Astrocyte of the cerebellum (primary cell): ENCODE results near the gene ARHGEF11.

Experiments
- DNase-seq: peaks from one replicate; pipeline ENCODE4 v3.0.0-alpha.2; 2011; ENCODE audit warnings: low read depth
- H3K4me3 ChIP-seq: 2 replicates; pipeline ENCODE4 v1.5.1; 2011; ENCODE audit warnings: mild to moderate bottlenecking, low read depth, low read length, moderate library complexity
- in situ Hi-C: cut with HindIII; loops from 2 replicates; pipeline ENCODE4 v1.10.0; 2017; ENCODE audit warnings: low sequenced_read_pairs
- TF ChIP-seq, protein P1 (sequence below): IDR thresholded peaks from 2 replicates; pipeline ENCODE4 v1.5.1; 2012; ENCODE audit warnings: low read length, low read depth, moderate library complexity, mild to moderate bottlenecking; ENCODE audit errors: missing control alignments

ARHGEF11 gene

DNA sequence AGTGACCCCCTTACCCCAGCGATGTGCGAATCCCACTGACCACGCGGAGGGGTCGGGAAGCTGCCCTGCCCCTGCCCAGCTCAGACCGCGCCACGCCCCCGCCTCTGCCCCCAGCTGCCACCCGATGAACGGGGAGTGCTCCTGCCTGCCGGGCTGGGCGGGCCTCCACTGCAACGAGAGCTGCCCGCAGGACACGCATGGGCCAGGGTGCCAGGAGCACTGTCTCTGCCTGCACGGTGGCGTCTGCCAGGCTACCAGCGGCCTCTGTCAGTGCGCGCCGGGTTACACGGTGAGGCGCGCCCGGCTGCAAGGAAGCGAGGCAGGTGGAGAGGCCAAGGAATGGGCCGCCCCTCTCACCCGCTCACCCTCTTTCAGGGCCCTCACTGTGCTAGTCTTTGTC, 137.0 kb downstream of the ARHGEF11 start:
- H3K4me3 ChIP-seq, result no peak overlapping the region
- TF ChIP-seq, protein P1, sequence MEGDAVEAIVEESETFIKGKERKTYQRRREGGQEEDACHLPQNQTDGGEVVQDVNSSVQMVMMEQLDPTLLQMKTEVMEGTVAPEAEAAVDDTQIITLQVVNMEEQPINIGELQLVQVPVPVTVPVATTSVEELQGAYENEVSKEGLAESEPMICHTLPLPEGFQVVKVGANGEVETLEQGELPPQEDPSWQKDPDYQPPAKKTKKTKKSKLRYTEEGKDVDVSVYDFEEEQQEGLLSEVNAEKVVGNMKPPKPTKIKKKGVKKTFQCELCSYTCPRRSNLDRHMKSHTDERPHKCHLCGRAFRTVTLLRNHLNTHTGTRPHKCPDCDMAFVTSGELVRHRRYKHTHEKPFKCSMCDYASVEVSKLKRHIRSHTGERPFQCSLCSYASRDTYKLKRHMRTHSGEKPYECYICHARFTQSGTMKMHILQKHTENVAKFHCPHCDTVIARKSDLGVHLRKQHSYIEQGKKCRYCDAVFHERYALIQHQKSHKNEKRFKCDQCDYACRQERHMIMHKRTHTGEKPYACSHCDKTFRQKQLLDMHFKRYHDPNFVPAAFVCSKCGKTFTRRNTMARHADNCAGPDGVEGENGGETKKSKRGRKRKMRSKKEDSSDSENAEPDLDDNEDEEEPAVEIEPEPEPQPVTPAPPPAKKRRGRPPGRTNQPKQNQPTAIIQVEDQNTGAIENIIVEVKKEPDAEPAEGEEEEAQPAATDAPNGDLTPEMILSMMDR, result no peak
- in situ Hi-C loops, result no loop called here
- DNase-seq, result no peak

DNA sequence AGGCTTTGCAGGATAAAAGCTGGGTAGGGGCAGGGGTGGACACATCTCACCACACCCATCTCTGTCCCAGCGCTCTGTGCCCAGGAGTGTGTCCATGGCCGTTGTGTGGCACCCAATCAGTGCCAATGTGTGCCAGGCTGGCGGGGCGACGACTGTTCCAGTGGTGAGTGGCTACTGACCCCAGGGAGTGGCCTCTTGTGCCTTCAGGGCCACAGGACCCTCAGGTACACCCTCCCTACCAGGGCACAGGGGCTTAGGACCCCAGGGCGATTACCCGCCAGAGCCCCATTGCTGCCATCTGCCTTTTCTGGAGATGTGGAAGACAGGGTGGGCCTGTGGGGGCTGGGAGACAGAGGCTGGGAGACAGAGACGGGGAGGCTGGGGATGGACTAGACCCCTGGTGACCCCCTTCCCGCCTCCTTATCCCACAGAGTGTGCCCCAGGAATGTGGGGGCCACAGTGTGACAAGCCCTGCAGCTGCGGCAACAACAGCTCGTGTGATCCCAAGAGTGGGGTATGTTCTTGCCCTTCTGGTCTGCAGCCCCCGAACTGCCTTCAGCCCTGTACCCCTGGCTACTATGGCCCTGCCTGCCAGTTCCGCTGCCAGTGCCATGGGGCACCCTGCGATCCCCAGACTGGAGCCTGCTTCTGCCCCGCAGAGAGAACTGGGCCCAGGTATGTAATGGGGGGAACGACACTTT, 139.2 kb downstream of the ARHGEF11 start:
- in situ Hi-C loops, result no loop called here
- no peak overlapping the region for H3K4me3 ChIP-seq
- DNase-seq, result no peak
- TF ChIP-seq, protein P1, result no peak

DNA sequence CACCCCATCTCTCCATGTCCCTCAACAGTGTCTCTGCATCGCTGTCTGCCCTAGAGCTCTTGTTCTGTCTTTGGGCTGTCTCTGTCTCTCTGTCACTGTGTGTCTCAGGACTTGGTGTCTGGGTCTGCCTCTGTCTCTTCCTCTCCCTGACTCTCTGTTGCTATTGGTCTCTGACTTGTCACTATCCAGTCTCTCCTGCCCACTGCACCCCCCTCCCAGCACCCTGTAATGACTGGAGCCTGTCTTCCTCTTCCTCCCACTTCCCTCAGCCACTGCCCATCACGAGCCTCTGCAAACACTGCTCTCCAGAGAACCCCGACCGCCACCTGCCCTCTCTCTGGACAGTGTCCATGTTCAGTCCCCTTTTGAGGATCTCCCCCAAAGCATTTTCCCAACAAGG, 139.9 kb downstream of the ARHGEF11 start:
- in situ Hi-C loops, result no loop called here

DNA sequence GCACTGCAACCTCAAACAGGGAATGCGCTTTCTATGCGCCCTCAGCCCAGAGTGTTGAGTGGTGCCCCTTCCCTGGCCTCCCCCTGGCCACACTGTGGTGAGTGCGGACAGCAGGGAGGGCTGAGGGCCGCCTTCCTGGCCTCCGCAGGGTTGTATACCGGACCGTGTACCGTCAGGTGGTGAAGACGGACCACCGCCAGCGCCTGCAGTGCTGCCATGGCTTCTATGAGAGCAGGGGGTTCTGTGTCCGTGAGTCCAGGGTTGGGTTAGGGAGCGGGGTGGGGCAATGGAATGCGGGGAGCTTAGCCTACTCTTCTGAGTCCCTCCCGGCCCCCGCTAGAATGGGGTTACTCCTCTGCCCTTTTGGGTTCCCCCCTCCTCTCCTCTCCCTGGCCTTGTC, 140.4 kb downstream of the ARHGEF11 start:
- no peak overlapping the region for H3K4me3 ChIP-seq
- in situ Hi-C loops, result no loop called here
- no peak for DNase-seq
- TF ChIP-seq, protein P1, result no peak

More for the DNA sequence above, 139.9 kb downstream of the ARHGEF11 start:
- H3K4me3 ChIP-seq, result no peak overlapping the region
- no peak for DNase-seq
- TF ChIP-seq, protein P1, result no peak

DNA sequence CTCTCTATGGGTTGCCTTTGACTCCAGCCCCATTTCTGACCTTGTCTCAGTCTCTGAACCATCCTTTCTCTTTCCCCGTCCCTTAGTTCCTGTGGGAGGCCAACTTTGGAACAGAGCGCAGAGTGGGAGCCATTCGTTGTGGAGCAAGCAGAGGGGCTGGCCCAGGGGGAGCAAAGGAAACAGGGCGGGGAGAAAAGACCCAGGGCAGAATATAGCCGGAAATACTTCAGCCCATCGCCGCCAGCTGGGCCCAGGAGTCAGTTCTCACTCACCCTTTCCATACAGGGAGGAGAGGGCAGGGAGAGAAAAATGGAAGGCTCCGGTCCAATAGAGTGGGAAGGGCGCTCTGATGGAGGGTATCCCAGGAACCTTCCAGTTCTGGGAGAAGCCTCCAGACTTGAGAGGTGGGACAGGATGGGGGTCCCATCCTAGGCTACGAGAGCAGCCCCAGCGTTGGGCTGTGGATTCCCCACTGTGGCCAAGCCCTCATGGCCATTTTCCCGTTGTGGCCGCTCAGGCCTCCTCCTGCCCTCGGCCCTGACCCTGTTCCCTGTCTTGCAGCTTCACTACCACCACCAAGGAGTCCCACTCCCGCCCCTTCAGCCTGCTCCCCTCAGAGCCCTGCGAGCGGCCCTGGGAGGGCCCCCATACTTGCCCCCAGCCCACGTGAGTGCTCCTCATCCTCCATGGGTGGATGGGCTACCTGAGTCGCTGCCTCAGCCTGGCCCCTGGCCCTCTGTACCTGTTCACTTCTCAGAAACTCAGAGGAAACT, 141.2 kb downstream of the ARHGEF11 start:
- H3K4me3 ChIP-seq, result no peak overlapping the region
- no peak for DNase-seq
- in situ Hi-C loops, result no loop called here
- TF ChIP-seq, protein P1, result no peak

DNA sequence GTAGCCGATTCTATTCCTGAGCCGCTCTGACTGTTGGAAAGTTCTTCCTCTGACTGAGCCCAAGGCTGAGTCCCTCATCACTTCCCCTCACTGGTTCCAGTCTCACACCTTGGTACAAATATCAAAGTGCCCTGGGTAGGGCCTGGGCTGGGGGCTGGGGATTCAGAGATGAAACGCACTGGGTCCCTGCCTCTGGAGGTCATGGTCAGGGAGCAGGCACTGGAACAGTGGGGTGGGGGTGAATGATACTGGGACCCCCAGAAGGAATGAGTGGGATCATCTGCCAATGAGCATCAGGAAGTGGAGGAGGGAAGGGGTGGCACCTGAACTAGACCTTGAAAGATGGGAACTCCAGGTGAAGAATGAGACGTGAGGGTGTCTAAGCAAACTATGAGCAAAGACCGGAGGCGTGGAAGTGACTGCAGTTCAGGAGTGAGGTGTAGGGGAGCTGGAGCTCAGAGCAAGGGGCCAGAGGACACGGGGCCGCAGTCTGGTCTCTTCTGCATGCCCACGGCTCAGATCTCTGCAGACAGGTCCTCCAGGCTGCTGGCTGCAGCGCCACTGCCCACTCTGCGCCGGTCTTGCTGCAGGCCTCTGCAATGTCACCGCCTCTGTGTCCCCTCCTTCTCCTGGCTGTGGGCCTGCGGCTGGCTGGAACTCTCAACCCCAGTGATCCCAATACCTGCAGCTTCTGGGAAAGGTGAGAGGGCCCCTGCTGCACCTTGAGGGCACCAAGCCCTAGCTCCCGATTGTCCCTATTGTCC, 142.0 kb downstream of the ARHGEF11 start:
- in situ Hi-C loops, result no loop called here
- TF ChIP-seq, protein P1, result no peak
- H3K4me3 ChIP-seq, result no peak overlapping the region
- DNase-seq, result no peak
